ENCODE measurements around the gene CPNE1. TPM values are rescaled to one million over a fixed set of nuclear protein-coding genes. Genes with fewer than 3 reads are reported as not detected.

The CPNE1 gene
- total RNA-seq, 1 experiment from 2014 or later, result 194 TPM

Other genes starting within 250 kb of the CPNE1 start
- 1.7 and 1.9 TPM in 2 replicates for gene GDF5, start 226.7 kb downstream of the CPNE1 start, total RNA-seq (2014; rRNA removed; shearing (Covaris generic))
- gene CEP250, start 209.3 kb downstream of the CPNE1 start, total RNA-seq (2014; rRNA removed; shearing (Covaris generic)), result 18.4 and 21.4 TPM in 2 replicates
- gene C20orf173, start 135.2 kb downstream of the CPNE1 start, total RNA-seq (2014; rRNA removed; shearing (Covaris generic)), result not detected in 2 replicates
- gene ERGIC3, start 122.8 kb downstream of the CPNE1 start, total RNA-seq (2014; rRNA removed; shearing (Covaris generic)), result 258 TPM in 2 replicates
- gene SPAG4, start 49.1 kb downstream of the CPNE1 start, total RNA-seq (2014; rRNA removed; shearing (Covaris generic)), result 1.5 and 7.1 TPM in 2 replicates
- gene RBM12, start within 50 bp of the CPNE1 start, total RNA-seq (2014; rRNA removed; shearing (Covaris generic)), result 50.9 and 51.3 TPM in 2 replicates
- gene NFS1, start 34.5 kb upstream of the CPNE1 start, total RNA-seq (2014; rRNA removed; shearing (Covaris generic)), result 36.7 and 48.0 TPM in 2 replicates
- gene ROMO1, start 34.5 kb upstream of the CPNE1 start, total RNA-seq (2014; rRNA removed; shearing (Covaris generic)), result 301 and 351 TPM in 2 replicates
- gene RBM39, start 77.4 kb upstream of the CPNE1 start, total RNA-seq (2014; rRNA removed; shearing (Covaris generic)), result 246 and 258 TPM in 2 replicates
- gene PHF20, start 107.1 kb upstream of the CPNE1 start, total RNA-seq (2014; rRNA removed; shearing (Covaris generic)), result 21.9 and 28.9 TPM in 2 replicates

Measured in A172 (cell line).